T-cell (primary cell): Measurements from ENCODE around the gene LAMTOR4. TPM values are rescaled to one million over a fixed set of nuclear protein-coding genes. Genes with fewer than 3 reads are reported as not detected.

Experiments used
- ATAC-seq, 4 experiments: fragments of 200-7000 bp in 3 of 4; fragments of 150-1000 bp in 1 of 4; cut with Tn5 transposase; replicated peaks in 1 of 4; 1 replicate in 3 of 4; 2 replicates in 1 of 4; pipeline ENCODE4 v1.10.0; 2021; ENCODE audit warnings: moderate library complexity in 3 of 4, mild to moderate bottlenecking in 2 of 4, moderate number of reproducible peaks in 1 of 4
- CTCF ChIA-PET, 2 donors: fragments of 300-600 bp; sonication (Branson Sonifier 250); formaldehyde crosslinking; loops; one replicate each; lab custom pipeline; 2022; ENCODE audit warnings: antibody characterized with exemption in 2 of 2; lab: Charles Lee
- POLR2A ChIA-PET, 2 donors: fragments of 300-600 bp; sonication (Branson Sonifier 250); formaldehyde crosslinking; loops; one replicate each; lab custom pipeline; 2022; ENCODE audit warnings: antibody characterized with exemption in 2 of 2; lab: Charles Lee
- DNase-seq, 35 experiments: peaks; one replicate each; pipeline versions ENCODE4 v3.0.0 to v3.0.0-alpha.2; 2013 to 2023
- H3K27ac ChIP-seq: one replicate; pipeline ENCODE4 v1.5.1; 2013; ENCODE audit warnings: low read length
- H3K27me3 ChIP-seq, 2 experiments: replicated peaks in 1 of 2; 1 replicate in 1 of 2; 2 replicates in 1 of 2; pipeline versions ENCODE4 v1.6.1 to v1.7.0; 2013; ENCODE audit warnings: low read length in 1 of 2, mixed read lengths in 1 of 2; ENCODE audit not compliant: control insufficient read depth in 2 of 2, insufficient read depth in 2 of 2; ENCODE audit errors: extremely low read depth in 1 of 2
- H3K36me3 ChIP-seq, 2 donors: 1 replicate in 1 of 2; 2 replicates in 1 of 2; pipeline versions ENCODE4 v1.6.1 to v1.7.0; 2013; ENCODE audit warnings: low read length in 1 of 2; ENCODE audit not compliant: control insufficient read depth in 2 of 2, insufficient read depth in 1 of 2; ENCODE audit errors: extremely low read depth in 1 of 2
- H3K4me1 ChIP-seq, 2 experiments: 1 replicate in 1 of 2; 2 replicates in 1 of 2; pipeline versions ENCODE4 v1.6.1 to v1.7.0; 2013; ENCODE audit warnings: low read length in 2 of 2, mixed read lengths in 1 of 2; ENCODE audit not compliant: insufficient read depth in 2 of 2, control insufficient read depth in 1 of 2; ENCODE audit errors: extremely low read depth in 1 of 2
- H3K4me3 ChIP-seq, 2 donors: 1 replicate in 1 of 2; 2 replicates in 1 of 2; pipeline versions ENCODE4 v1.5.1 to v1.7.0; 2013; ENCODE audit warnings: mild to moderate bottlenecking in 2 of 2, low read length in 1 of 2, moderate library complexity in 1 of 2; ENCODE audit not compliant: control insufficient read depth in 1 of 2; ENCODE audit errors: extremely low read depth in 1 of 2
- H3K9me3 ChIP-seq: 2 replicates; pipeline ENCODE4 v1.7.0; 2013
- H3K27ac Mint-ChIP-seq, 2 donors: one replicate each; pipeline ENCODE4 v1.8.0; 2020 to 2021; ENCODE audit warnings: mild to moderate bottlenecking in 2 of 2, mixed read lengths in 2 of 2
- H3K27me3 Mint-ChIP-seq, 2 donors: one replicate each; pipeline ENCODE4 v1.8.0; 2021 to 2022; ENCODE audit warnings: mixed read lengths in 2 of 2
- H3K36me3 Mint-ChIP-seq: one replicate; pipeline ENCODE4 v1.8.0; 2021; ENCODE audit warnings: mixed read lengths
- H3K4me1 Mint-ChIP-seq, 3 donors: one replicate each; pipeline ENCODE4 v1.8.0; 2020 to 2022; ENCODE audit warnings: mixed read lengths in 3 of 3, mild to moderate bottlenecking in 1 of 3
- H3K4me3 Mint-ChIP-seq, 3 donors: one replicate each; pipeline ENCODE4 v1.8.0; 2020 to 2022; ENCODE audit warnings: mild to moderate bottlenecking in 3 of 3, mixed read lengths in 3 of 3, moderate library complexity in 3 of 3
- H3K9me3 Mint-ChIP-seq, 3 donors: one replicate each; pipeline ENCODE4 v1.8.0; 2020 to 2022; ENCODE audit warnings: mixed read lengths in 3 of 3
- WGBS: methylation state at CpG from one replicate; pipeline ENCODE4 v1.1.5; 2013; ENCODE audit warnings: missing lambda C conversion rate; ENCODE audit not compliant: insufficient coverage; 5-methylcytosine and 5-hydroxymethylcytosine counted together
- total RNA-seq, 35 experiments: library from RNA in 6 of 35; stranded (reverse) in 6 of 35; fragments of 120-200 nt in 1 of 35; gene quantifications; one replicate each; pipeline versions ENCODE4 v1.2.1 to v1.2.4 and lab custom pipeline; 2013 to 2026

The LAMTOR4 gene
- total RNA-seq, 5 donors from 2014 or later (not counting 1 experiment from before 2014, with no cell fraction given) = 140 to 216 (median 187) TPM

DNA sequence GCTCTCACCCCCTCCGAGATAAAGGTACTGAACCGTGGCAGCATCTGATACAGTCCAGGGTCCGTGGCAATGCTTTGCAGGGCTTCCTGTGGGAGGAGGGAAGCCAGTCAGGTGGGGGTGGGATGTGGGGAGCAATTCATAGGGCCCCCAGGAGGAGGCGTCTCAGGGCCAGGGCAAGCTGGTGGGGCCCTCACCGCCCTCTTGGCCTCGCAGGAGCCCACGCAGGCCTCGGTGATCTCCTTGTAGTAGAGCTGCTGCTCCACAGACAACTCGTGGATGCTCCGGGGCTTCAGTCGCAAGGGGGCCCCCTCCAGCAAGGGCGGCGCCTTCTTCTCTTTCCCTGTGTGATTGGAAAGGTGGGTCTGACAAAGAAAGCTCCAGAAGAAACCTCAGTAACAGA lies 36.8 kb upstream of the LAMTOR4 start:
- ChIA-PET CTCF (interaction anchor here in 1 of 2 donors (0.6 kb wide), 2 partner anchors 13 to 175 kb away, joined by 3 to 5 read pairs; no protein-coding TSS in a partner anchor), POLR2A (no interaction called here)
- Histone ChIP-seq H3K9me3 (no peaks in the 10 kb centered on the region), H3K27me3 (no peaks in the 10 kb centered on the region), H3K27ac (no peak overlapping the region), H3K36me3 (peaks cover 18 to 61% of the 10 kb centered on the region in 2 donors), H3K4me1 (no peaks in the 10 kb centered on the region), H3K4me3 (no peak overlapping the region)
- ATAC-seq = no peak
- Mint-ChIP-seq H3K4me1 (peaks cover 0 to 8% (median 2%) of the 10 kb centered on the region in 3 donors), H3K27me3 (no peaks in the 10 kb centered on the region), H3K4me3 (no peak overlapping the region), H3K27ac (no peak overlapping the region), H3K9me3 (no peaks in the 10 kb centered on the region), H3K36me3 (peaks cover 33% of the 10 kb centered on the region)
- 100% methylated on average over 3 of the region's 13 CpGs for WGBS
- DNase-seq = no peak

DNA sequence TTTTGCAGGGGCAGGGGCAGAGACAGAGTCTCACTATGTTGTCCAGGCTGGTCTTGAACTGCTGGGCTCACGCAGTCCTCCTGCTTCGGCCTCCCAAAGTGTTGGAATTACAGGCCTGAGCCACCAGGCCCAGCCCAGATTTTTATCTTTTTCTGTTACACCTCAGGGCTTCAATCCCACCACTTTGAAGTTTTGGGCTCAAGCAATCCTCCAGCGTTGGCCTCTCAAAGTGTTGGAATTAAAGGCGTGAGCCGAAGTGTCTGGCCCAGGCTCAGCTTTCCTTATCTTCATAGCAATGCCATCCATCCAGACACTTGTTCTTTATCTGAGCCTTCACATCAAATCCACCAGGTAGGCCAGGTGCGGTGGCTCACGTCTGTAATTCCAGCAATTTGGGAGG lies 33.7 kb upstream of the LAMTOR4 start:
- no peaks in the 10 kb centered on the region for H3K27me3 ChIP-seq
- CTCF ChIA-PET = interaction anchor here in 1 of 2 donors (0.8 kb wide), 1 partner anchor 32 kb away, joined by 4 read pairs; no protein-coding TSS in a partner anchor
- H3K9me3 Mint-ChIP-seq = no peaks in the 10 kb centered on the region
- no peak overlapping the region for H3K27ac Mint-ChIP-seq
- WGBS = 90% methylated on average over 5 of the region's 7 CpGs
- DNase-seq (no peak), ATAC-seq (no peak)
- H3K27ac ChIP-seq = no peak overlapping the region
- peaks cover 15% of the 10 kb centered on the region for H3K36me3 Mint-ChIP-seq
- H3K4me1 ChIP-seq = peaks cover 5 to 14% of the 10 kb centered on the region in 2 experiments
- peaks cover 14 to 19% (median 19%) of the 10 kb centered on the region in 3 donors for H3K4me1 Mint-ChIP-seq
- POLR2A ChIA-PET = no interaction called here
- H3K9me3 ChIP-seq = no peaks in the 10 kb centered on the region
- no peak overlapping the region for H3K4me3 ChIP-seq
- no peak overlapping the region for H3K4me3 Mint-ChIP-seq
- H3K36me3 ChIP-seq = peaks cover 3 to 36% of the 10 kb centered on the region in 2 donors
- H3K27me3 Mint-ChIP-seq = no peaks in the 10 kb centered on the region

DNA sequence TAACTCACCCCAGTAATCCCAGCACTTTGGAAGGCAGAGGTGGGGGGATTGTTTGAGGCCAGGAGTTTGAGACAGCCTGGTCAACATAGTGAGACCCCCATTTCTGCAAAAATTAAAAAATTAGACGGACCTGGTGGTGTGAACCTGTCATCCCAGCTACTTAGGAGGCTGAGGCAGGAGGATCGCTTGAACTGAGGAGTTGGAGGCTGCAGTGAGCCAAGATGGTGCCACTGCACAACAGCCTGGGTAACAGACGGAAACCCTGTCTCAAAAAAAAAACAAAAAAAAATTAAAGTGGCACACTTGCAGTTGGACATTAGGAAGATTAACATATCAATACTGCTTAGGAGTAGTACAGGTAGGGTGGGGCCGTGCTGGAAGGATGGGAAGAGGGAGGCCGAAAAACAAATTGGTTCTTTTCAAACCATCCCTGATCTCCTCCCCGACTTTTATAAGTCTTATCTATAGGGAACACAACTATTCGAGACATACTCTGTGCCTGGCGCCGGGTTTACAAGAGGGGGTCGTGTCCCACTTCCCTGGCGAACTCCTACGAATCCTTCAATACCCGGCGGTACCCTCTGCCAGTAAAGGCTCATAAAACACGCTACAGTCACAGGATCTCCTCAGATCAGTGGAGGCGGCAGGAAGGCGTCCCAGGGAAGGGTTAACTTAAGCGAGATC lies 30.2 kb upstream of the LAMTOR4 start:
- 27% methylated on average over 13 of the region's 18 CpGs for WGBS
- Histone ChIP-seq H3K4me3 (peak overlapping the region; percentile 92 to 98), H3K27me3 (no peaks in the 10 kb centered on the region), H3K4me1 (peaks cover 9 to 28% of the 10 kb centered on the region in 2 experiments), H3K9me3 (no peaks in the 10 kb centered on the region), H3K27ac (peak overlapping the region; percentile 98), H3K36me3 (peaks cover 0 to 14% of the 10 kb centered on the region in 2 donors)
- Mint-ChIP-seq H3K4me3 (peak overlapping the region; percentile 86 to 98 (median 96)), H3K4me1 (peaks cover 26 to 34% (median 27%) of the 10 kb centered on the region in 3 donors), H3K36me3 (peaks cover 6% of the 10 kb centered on the region), H3K9me3 (no peaks in the 10 kb centered on the region), H3K27ac (peak overlapping the region; percentile 99), H3K27me3 (no peaks in the 10 kb centered on the region)
- ATAC-seq (no peak), DNase-seq (no peak)
- ChIA-PET CTCF (no interaction called here), POLR2A (no interaction called here)

DNA sequence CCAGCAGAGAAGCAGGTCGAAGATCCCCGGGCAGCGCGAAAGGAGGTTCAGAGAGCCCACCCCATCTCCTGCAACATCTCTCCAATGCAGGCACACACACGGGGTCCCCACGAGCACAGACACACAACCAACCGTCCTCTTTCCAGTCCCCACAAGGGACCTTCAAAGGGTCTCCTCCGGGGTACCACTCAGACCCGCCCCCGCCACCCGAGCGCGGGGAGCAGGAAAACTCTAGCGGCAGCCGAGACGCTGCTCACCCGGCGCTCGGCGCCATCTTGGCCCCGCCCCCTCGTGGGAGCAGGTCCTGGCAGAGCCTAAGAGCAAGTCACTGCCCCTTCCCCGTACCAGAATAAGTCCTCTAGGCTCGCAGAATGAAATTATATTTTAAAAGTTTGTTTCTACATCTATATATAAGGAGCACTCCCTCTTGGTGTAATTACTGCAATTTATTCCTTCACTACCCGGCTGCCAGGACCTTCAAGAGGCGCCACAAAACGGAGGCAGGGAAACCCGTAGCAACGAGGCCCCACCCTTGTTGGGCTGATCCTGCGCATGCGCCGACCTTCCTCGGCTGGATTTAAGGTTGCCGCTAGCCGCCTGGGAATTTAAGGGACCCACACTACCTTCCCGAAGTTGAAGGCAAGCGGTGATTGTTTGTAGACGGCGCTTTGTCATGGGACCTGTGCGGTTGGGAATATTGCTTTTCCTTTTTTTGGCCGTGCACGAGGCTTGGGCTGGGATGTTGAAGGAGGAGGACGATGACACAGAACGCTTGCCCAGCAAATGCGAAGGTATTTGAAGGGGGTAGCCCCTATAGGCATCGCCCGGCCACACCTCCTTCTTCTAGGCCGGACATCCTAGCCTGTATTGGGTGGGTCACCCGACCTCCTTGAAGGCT lies 29.4 kb upstream of the LAMTOR4 start, which contains the start of the genes CNPY4 and TAF6:
TSS of gene CNPY4 (plus strand) at position 563 of the 898 bp plus-strand sequence. CDS start at position 674, 111 bp downstream.
TSS of gene TAF6 (minus strand) at position 287 of the 898 bp plus-strand sequence. CDS start 5,149 bp downstream, outside the sequence.
- Histone ChIP-seq H3K4me3 (peak within 1 kb of the TSS; percentile 92 to 98), H3K36me3 (peaks cover 0 to 12% of the 10 kb centered on the region in 2 donors), H3K27ac (peak within 1 kb of the TSS; percentile 98), H3K4me1 (peaks cover 9 to 29% of the 10 kb centered on the region in 2 experiments), H3K9me3 (no peaks in the 10 kb centered on the region), H3K27me3 (no peaks in the 10 kb centered on the region)
- ChIA-PET CTCF (interaction anchor here in 1 of 2 donors (0.6 to 1.8 kb wide), 8 partner anchors 12 to 1075 kb away, joined by 3 to 9 read pairs (median 4); partner anchors contain the start of genes AP4M1, MCM7 and TRIM4), POLR2A (interaction anchor here in 1 of 2 donors (1.2 kb wide), 1 partner anchor 18 kb away, joined by 4 read pairs; the partner anchor contains the start of genes AP4M1 and MCM7)
- H3K4me1 Mint-ChIP-seq = peaks cover 29 to 37% (median 29%) of the 10 kb centered on the region in 3 donors
- H3K27ac Mint-ChIP-seq = peak within 1 kb of the TSS; percentile 99
- peak within 1 kb of the TSS; percentile 86 to 98 (median 96) for H3K4me3 Mint-ChIP-seq
- peak; percentile 86 to 97 (median 93) for DNase-seq
- H3K36me3 Mint-ChIP-seq = peaks cover 8% of the 10 kb centered on the region
- H3K27me3 Mint-ChIP-seq = no peaks in the 10 kb centered on the region
- 0% methylated on average over 35 of the region's 49 CpGs for WGBS
- peak; percentile 72 to 79 (median 77) for ATAC-seq
- H3K9me3 Mint-ChIP-seq = no peaks in the 10 kb centered on the region

DNA sequence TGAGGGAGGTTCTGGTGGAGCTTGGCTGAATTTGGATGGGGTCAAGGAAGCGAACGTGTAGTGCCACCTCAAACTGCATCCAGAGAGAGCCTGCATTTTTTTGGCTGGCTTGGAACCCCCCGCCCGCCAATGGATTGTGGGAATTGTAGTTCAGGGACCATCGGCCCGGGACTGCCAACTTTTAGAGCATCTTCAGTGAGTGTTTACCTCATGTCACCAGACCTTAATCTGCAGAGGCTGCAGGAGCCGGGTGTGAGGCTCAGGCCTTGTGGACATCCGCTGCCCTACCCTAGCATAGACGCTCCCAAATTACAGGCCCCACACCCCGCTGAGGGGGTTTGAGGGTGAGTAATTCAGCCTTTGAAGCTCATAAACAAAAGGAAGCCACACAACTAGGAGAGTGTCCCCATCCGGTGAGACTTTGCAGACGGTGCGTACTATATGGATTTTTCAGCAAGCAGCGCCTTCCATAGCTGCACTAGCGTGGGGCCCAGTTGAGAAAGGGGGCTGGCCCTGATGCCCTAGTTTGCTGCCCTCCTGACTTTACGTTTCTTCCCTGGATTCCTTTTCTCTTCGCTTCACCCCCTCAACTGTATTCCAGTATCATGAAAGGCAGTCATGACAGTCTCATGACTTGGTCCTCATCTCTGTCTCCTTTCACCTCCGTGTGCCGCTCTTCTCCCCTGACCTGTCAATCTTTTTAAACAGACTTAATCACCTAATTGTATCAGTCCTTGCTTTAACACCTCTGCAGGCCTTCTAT lies 28.6 kb upstream of the LAMTOR4 start:
- ChIA-PET CTCF (interaction anchor here (0.6 to 1.8 kb wide), 10 partner anchors 9 to 1074 kb away, joined by 3 to 9 read pairs (median 3); partner anchors contain the start of genes AP4M1 (in 1 of the 2), MCM7 (in 1 of the 2) and TRIM4 (in 1 of the 2)), POLR2A (interaction anchor here (0.6 to 1.2 kb wide), 4 partner anchors 19 to 81 kb away, joined by 3 to 4 read pairs (median 4); partner anchors contain the start of genes AP4M1 (in 1 of the 2) and MCM7 (in 1 of the 2))
- ATAC-seq (peak; percentile 69 to 72 (median 70)), DNase-seq (peak; percentile 53 to 81 (median 66))
- H3K9me3 ChIP-seq = no peaks in the 10 kb centered on the region
- H3K4me3 ChIP-seq = peak overlapping the region; percentile 92 to 98
- no peaks in the 10 kb centered on the region for H3K27me3 Mint-ChIP-seq
- peak overlapping the region; percentile 99 for H3K27ac Mint-ChIP-seq
- H3K4me3 Mint-ChIP-seq = peak overlapping the region; percentile 86 to 98 (median 96)
- peaks cover 12% of the 10 kb centered on the region for H3K36me3 Mint-ChIP-seq
- peaks cover 9 to 38% of the 10 kb centered on the region in 2 experiments for H3K4me1 ChIP-seq
- 8% methylated on average over 9 of the region's 19 CpGs for WGBS
- H3K9me3 Mint-ChIP-seq = no peaks in the 10 kb centered on the region
- peaks cover 35 to 46% (median 38%) of the 10 kb centered on the region in 3 donors for H3K4me1 Mint-ChIP-seq
- H3K27ac ChIP-seq = peak overlapping the region; percentile 98
- no peaks in the 10 kb centered on the region for H3K27me3 ChIP-seq
- H3K36me3 ChIP-seq = peaks cover 0 to 13% of the 10 kb centered on the region in 2 donors
